Astrocyte (in vitro differentiated cells and primary cell): Measurements from ENCODE around the gene UBN2.
"Not testable (repeated sequence)": the region's sequence is repeated elsewhere in the genome, so short reads cannot be mapped to it uniquely, and the experiment has no call there.

Experiments used
- CTCF ChIP-seq: IDR thresholded peaks from 2 replicates; pipeline ENCODE4 v1.5.1; 2011; ENCODE audit warnings: low read depth, mild to moderate bottlenecking, inconsistent platforms, low read length, moderate library complexity; ENCODE audit not compliant: insufficient read depth
- EZH2 ChIP-seq: IDR thresholded peaks from 2 replicates; pipeline ENCODE4 v1.6.1; 2012; ENCODE audit warnings: mild to moderate bottlenecking, low read length, inconsistent platforms; ENCODE audit not compliant: insufficient read depth

DNA sequence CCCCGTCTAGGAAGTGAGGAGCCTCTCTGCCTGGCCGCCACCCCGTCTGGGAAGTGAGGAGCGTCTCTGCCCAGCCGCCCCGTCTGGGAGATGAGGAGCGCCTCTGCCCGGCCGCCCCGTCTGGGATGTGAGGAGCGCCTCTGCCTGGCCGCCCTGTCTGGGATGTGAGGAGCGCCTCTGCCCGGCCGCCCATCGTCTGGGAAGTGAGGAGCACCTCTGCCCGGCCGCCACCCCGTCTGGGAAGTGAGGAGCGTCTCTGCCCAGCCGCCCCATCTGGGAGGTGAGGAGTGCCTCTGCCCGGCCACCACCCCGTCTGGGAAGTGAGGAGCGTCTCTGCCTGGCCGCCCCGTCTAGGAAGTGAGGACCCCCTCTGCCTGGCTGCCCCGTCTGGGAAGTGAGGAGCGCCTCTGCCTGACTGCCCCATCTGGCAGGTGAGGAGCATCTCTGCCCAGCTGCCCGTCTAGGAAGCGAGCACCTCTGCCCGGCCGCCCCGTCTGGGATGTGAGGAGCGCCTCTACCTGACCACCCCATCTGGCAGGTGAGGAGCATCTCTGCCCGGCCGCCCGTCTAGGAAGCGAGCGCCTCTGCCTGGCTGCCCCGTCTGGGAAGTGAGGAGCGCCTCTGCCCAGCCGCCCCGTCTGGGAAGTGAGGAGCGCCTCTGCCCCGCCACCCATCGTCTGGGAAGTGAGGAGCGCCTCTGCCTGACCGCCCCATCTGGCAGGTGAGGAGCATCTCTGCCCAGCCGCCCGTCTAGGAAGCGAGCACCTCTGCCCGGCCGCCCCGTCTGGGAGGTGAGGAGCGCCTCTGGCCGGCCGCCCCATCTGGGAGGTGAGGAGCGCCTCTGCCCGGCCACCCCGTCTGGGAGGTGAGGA, 5.5 kb upstream of the UBN2 start:
- TF ChIP-seq CTCF, EZH2: not testable (repeated sequence)
